GM23338 (cell line): ENCODE data around the gene TSEN2. TPM values are rescaled to one million over a fixed set of nuclear protein-coding genes. Genes with fewer than 3 reads are reported as not detected.

Experiments
- ATAC-seq: fragments of 200-7000 bp; cut with Tn5 transposase; 3 replicates; pipeline ENCODE4 v1.9.1; 2020
- DNase-seq: peaks from one replicate; pipeline ENCODE4 v3.0.0-alpha.2; 2015; ENCODE audit warnings: low spot score
- H2AFZ ChIP-seq: fragments of 200-600 bp; sonication (generic); 2 replicates; pipeline ENCODE4 v1.8.0; 2016; ENCODE audit warnings: antibody characterized with exemption, mild to moderate bottlenecking, moderate library complexity
- H3F3A ChIP-seq: fragments of 200-600 bp; sonication (generic); replicated peaks from 2 replicates; pipeline ENCODE4 v1.8.0; 2017; ENCODE audit warnings: antibody characterized with exemption, mixed run types, low read depth
- H3K27ac ChIP-seq: fragments of 200-600 bp; sonication (generic); 2 replicates; pipeline ENCODE4 v1.6.1; 2016; ENCODE audit warnings: low read depth
- H3K27me3 ChIP-seq: fragments of 200-600 bp; sonication (generic); 2 replicates; pipeline ENCODE4 v1.8.0; 2016; ENCODE audit warnings: mild to moderate bottlenecking, mixed run types, moderate library complexity; ENCODE audit not compliant: insufficient read depth
- H3K36me3 ChIP-seq: fragments of 200-600 bp; sonication (generic); 2 replicates; pipeline ENCODE4 v1.8.0; 2016; ENCODE audit warnings: mild to moderate bottlenecking; ENCODE audit not compliant: insufficient read depth
- H3K4me1 ChIP-seq: fragments of 200-600 bp; sonication (generic); 2 replicates; pipeline ENCODE4 v1.8.0; 2016; ENCODE audit warnings: mild to moderate bottlenecking, moderate library complexity; ENCODE audit not compliant: insufficient read depth
- H3K4me2 ChIP-seq: fragments of 200-600 bp; sonication (generic); 2 replicates; pipeline ENCODE4 v1.7.1; 2017; ENCODE audit warnings: mixed run types
- H3K4me3 ChIP-seq: fragments of 200-600 bp; sonication (generic); 2 replicates; pipeline ENCODE4 v1.6.1; 2016; ENCODE audit warnings: mixed run types
- H3K79me2 ChIP-seq: fragments of 200-600 bp; sonication (generic); replicated peaks from 2 replicates; pipeline ENCODE4 v1.8.0; 2017; ENCODE audit warnings: mild to moderate bottlenecking; ENCODE audit not compliant: insufficient read depth
- H3K9me2 ChIP-seq: fragments of 200-600 bp; sonication (generic); 2 replicates; pipeline ENCODE4 v1.8.0; 2017; ENCODE audit not compliant: insufficient read depth
- H4K20me1 ChIP-seq: fragments of 200-600 bp; sonication (generic); replicated peaks from 2 replicates; pipeline ENCODE4 v1.8.0; 2017; ENCODE audit warnings: mild to moderate bottlenecking; ENCODE audit not compliant: insufficient read depth
- H3K27ac Mint-ChIP-seq: 2 replicates; pipeline ENCODE4 v1.8.0; 2020; ENCODE audit warnings: inconsistent platforms, mild to moderate bottlenecking, moderate library complexity, mixed read lengths
- H3K27me3 Mint-ChIP-seq: 3 replicates; pipeline ENCODE4 v1.8.0; 2022; ENCODE audit warnings: low read depth, mild to moderate bottlenecking, moderate library complexity, mixed read lengths, inconsistent platforms; ENCODE audit not compliant: insufficient read depth, poor library complexity
- H3K36me3 Mint-ChIP-seq: 3 replicates; pipeline ENCODE4 v1.8.0; 2021; ENCODE audit warnings: low read depth, mild to moderate bottlenecking, inconsistent platforms, moderate library complexity, mixed read lengths
- H3K4me1 Mint-ChIP-seq: 3 replicates; pipeline ENCODE4 v1.8.0; 2020; ENCODE audit warnings: mild to moderate bottlenecking, inconsistent platforms, mixed read lengths
- H3K4me3 Mint-ChIP-seq: 3 replicates; pipeline ENCODE4 v1.8.0; 2021; ENCODE audit warnings: moderate library complexity, mild to moderate bottlenecking, inconsistent platforms, mixed read lengths
- H3K9me3 Mint-ChIP-seq: 3 replicates; pipeline ENCODE4 v1.8.0; 2020; ENCODE audit warnings: moderate library complexity, mild to moderate bottlenecking, inconsistent platforms, mixed read lengths
- ETS1 ChIP-seq: IDR thresholded peaks from 2 replicates; pipeline ENCODE4 v1.6.1; 2016; ENCODE audit warnings: antibody characterized with exemption
- EZH2 ChIP-seq: fragments of 200-600 bp; sonication (generic); IDR thresholded peaks from one replicate; pipeline ENCODE4 v1.8.0; 2017; ENCODE audit warnings: antibody characterized with exemption, mild to moderate bottlenecking, low read depth; ENCODE audit not compliant: unreplicated experiment
- JUNB ChIP-seq: IDR thresholded peaks from one replicate; pipeline ENCODE4 v1.6.1; 2016; ENCODE audit warnings: antibody characterized with exemption; ENCODE audit not compliant: unreplicated experiment
- NANOG ChIP-seq: IDR thresholded peaks from 2 replicates; pipeline ENCODE4 v1.6.1; 2016; ENCODE audit warnings: antibody characterized with exemption, borderline replicate concordance
- REST ChIP-seq: IDR thresholded peaks from one replicate; pipeline ENCODE4 v1.6.1; 2018; ENCODE audit warnings: antibody characterized with exemption; ENCODE audit not compliant: unreplicated experiment
- STAT1 ChIP-seq: IDR thresholded peaks from one replicate; pipeline ENCODE4 v1.6.1; 2016; ENCODE audit warnings: antibody characterized with exemption; ENCODE audit not compliant: unreplicated experiment
- ZNF114 ChIP-seq: fragments of 250-450 bp; sonication (Bioruptor Pico); IDR thresholded peaks from 2 replicates; pipeline ENCODE4 v1.5.0; 2020; ENCODE audit warnings: mild to moderate bottlenecking, moderate library complexity
- polyA plus RNA-seq: library from polyadenylated mRNA; unstranded; fragments of >200 nt; fragmentation: Nextera tagmentation; extraction: Ambion mirVana; gene quantifications from 2 replicates; pipeline ENCODE4 v1.2.1, GENCODE V29; 2016
- total RNA-seq: library from RNA; depleted of rRNA; stranded (reverse); fragments of >200 nt; shearing (Covaris generic); gene quantifications from 2 replicates; pipeline ENCODE4 v1.2.3, GENCODE V29; 2014
- TF ChIP-seq, protein P1 (sequence below), 2 experiments: fragments of 200-600 bp in 1 of 2; sonication (generic) in 1 of 2; conservative IDR thresholded peaks; 2 replicates each; pipeline versions ENCODE4 v1.5.1 to v1.6.1; 2016 to 2017; ENCODE audit warnings: antibody characterized with exemption in 2 of 2, low read depth in 2 of 2, mild to moderate bottlenecking in 2 of 2, moderate library complexity in 1 of 2

The TSEN2 gene
- total and polyA plus RNA-seq, 2 experiments from 2014 or later = 27.7 to 30.0 TPM

DNA sequence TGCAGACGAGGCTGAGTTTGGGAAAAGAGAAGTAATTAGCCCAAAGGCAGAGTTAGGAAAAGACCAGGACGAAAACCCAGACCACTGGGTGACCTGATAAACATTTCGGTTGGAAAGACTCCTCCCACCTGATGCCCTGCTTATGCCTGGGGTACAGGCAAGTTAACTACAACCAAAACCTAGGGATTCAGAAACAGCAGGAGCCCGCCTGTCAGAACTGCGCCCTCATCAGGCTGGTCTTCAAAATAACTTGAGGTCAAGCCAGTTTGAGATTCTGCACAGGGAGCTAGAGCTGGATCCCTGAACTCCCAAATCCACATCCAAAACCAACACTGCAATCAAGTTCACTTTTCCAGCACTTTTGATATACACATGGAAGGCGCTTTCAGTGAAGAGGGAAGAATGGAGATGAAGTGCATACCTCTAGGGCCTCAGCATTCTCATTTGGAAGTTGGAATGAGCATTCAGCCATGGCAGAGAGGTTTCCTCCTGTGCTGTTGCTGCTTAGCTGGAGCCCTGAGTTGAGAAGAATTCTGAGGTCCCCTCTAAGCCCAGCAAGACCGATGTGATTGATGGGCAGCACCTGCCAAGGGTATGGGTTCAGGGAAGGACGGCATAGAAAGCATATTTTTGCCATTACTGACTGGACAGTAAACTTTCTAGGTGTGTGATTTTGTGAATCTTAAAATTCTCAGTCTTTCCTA is 11.6 kb downstream of the TSEN2 start:
- TF ChIP-seq ETS1 (no peak), STAT1 (no peak), EZH2 (no peak), NANOG (no peak), ZNF114 (CRISPR knock-in tag) (no peak)
- TF ChIP-seq, protein P1, sequence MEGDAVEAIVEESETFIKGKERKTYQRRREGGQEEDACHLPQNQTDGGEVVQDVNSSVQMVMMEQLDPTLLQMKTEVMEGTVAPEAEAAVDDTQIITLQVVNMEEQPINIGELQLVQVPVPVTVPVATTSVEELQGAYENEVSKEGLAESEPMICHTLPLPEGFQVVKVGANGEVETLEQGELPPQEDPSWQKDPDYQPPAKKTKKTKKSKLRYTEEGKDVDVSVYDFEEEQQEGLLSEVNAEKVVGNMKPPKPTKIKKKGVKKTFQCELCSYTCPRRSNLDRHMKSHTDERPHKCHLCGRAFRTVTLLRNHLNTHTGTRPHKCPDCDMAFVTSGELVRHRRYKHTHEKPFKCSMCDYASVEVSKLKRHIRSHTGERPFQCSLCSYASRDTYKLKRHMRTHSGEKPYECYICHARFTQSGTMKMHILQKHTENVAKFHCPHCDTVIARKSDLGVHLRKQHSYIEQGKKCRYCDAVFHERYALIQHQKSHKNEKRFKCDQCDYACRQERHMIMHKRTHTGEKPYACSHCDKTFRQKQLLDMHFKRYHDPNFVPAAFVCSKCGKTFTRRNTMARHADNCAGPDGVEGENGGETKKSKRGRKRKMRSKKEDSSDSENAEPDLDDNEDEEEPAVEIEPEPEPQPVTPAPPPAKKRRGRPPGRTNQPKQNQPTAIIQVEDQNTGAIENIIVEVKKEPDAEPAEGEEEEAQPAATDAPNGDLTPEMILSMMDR (conservative IDR thresholded peaks at IDR 0.05; ENCODE audit: low read depth in 2 of 2) = peak; percentile 62 to 70
- Histone ChIP-seq H3K27ac (no peak overlapping the region), H4K20me1 (peaks cover 19% of the 10 kb centered on the region), H3K36me3 (peaks cover 46% of the 10 kb centered on the region), H3K4me1 (no peaks in the 10 kb centered on the region), H3K79me2 (no peaks in the 10 kb centered on the region), H3K4me2 (no peak overlapping the region), H2AFZ (no peak overlapping the region), H3K27me3 (no peaks in the 10 kb centered on the region), H3K4me3 (no peak overlapping the region), H3F3A (no peaks in the 10 kb centered on the region), H3K9me2 (no peaks in the 10 kb centered on the region)
- H3K4me1 Mint-ChIP-seq = peaks cover 3% of the 10 kb centered on the region; the same call in 1 of the 3 replicates
- H3K27me3 Mint-ChIP-seq = peaks cover 2% of the 10 kb centered on the region
- no peak overlapping the region for H3K27ac Mint-ChIP-seq
- no peaks in the 10 kb centered on the region for H3K9me3 Mint-ChIP-seq
- peaks cover 75% of the 10 kb centered on the region for H3K36me3 Mint-ChIP-seq
- ATAC-seq (peak; percentile 70), DNase-seq (peak; percentile 65)
- H3K4me3 Mint-ChIP-seq = no peak overlapping the region

DNA sequence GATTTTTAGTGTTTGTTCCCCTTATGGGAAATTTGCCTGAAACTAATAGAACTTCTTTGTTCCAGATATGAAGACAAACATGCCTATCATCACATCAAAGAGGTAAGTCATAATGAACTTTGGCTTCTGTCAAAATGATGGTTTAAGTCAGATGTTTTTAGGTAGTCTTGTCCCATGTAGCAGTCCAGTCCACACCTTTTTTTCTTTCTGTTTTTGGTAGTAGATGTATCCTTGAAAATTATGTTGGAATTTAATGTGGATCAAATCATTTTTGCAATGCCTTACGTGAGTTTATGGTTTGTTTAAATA is 12.1 kb downstream of the TSEN2 start:
- Histone ChIP-seq H3K79me2 (no peaks in the 10 kb centered on the region), H3K27me3 (no peaks in the 10 kb centered on the region), H2AFZ (no peak overlapping the region), H3K4me3 (no peak overlapping the region), H4K20me1 (peaks cover 19% of the 10 kb centered on the region), H3F3A (no peaks in the 10 kb centered on the region), H3K4me1 (no peaks in the 10 kb centered on the region), H3K36me3 (peaks cover 43% of the 10 kb centered on the region), H3K4me2 (no peak overlapping the region), H3K9me2 (no peaks in the 10 kb centered on the region), H3K27ac (no peak overlapping the region)
- Mint-ChIP-seq H3K9me3 (no peaks in the 10 kb centered on the region), H3K27ac (no peak overlapping the region), H3K4me3 (no peak overlapping the region), H3K36me3 (peaks cover 76% of the 10 kb centered on the region), H3K27me3 (peaks cover 2% of the 10 kb centered on the region), H3K4me1 (peaks cover 3% of the 10 kb centered on the region; the same call in 1 of the 3 replicates)
- ATAC-seq (no peak), DNase-seq (no peak)
- no peak for TF ChIP-seq REST
- no peak for TF ChIP-seq JUNB
- TF ChIP-seq ETS1 = no peak
- no peak for TF ChIP-seq EZH2
- TF ChIP-seq STAT1 = no peak
- TF ChIP-seq, protein P1 (conservative IDR thresholded peaks at IDR 0.05; ENCODE audit: low read depth in 2 of 2) = no peak
